Erythroblast (primary cell): Measurements from ENCODE around the gene PPP1R18.

Source experiments
- DNase-seq, 2 experiments: peaks; one replicate each; lab custom pipeline; 2025; lab: John Stamatoyannopoulos, UW
- GATA1 ChIP-seq: IDR thresholded peaks from 2 replicates; pipeline ENCODE4 v1.6.1; 2011; ENCODE audit warnings: low read depth, mild to moderate bottlenecking, control low read depth, low read length, moderate library complexity
- POLR2A ChIP-seq: IDR thresholded peaks from 2 replicates; pipeline ENCODE4 v1.6.1; 2011; ENCODE audit warnings: mild to moderate bottlenecking, low read length

The PPP1R18 gene

DNA sequence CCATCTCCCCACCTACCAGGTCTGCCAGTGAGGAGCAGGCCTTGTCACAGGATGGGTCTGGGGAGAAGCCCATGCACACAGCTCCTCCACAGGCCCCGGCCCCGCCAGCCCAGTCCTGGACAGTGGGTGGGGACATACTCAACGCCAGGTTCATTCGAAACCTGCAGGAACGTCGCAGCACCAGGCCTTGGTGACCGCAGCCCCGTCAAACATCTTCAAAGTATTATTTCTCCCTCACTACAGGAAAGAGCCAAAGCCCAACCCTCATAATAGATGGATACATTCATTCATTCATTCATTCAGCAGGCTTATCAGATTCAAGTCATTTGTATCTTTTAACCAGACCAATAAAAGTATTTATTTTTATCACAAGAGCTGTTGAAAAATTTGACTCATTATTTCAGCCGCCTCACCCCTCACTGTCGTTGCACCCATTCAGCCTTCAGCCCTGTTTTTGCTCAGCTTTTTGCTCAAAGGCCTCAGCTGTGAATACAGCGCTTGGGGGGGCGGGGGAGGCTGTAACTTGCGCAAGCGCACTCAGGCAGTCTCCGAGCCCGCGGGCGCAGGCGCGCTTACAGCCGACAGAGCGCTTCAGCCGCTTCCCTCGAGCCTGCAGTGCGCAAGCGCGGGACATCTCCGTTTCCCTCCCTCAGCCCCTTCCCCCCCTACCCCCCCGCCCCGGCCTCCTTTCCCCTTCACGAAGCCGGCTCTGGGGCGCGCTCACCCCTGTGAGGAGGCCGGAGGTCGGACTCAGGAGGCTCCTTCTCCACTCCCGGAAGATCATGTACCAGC lies 39.8 kb downstream of the PPP1R18 start, which contains the start of gene C6orf136:
Gene C6orf136 (plus strand): TSS at position 684 of the 792 bp plus-strand sequence. CDS start 99 bp downstream, at position 783.
- TF ChIP-seq POLR2A: no peak
- no peak for TF ChIP-seq GATA1
- DNase-seq: peak; percentile 94 to 95

DNA sequence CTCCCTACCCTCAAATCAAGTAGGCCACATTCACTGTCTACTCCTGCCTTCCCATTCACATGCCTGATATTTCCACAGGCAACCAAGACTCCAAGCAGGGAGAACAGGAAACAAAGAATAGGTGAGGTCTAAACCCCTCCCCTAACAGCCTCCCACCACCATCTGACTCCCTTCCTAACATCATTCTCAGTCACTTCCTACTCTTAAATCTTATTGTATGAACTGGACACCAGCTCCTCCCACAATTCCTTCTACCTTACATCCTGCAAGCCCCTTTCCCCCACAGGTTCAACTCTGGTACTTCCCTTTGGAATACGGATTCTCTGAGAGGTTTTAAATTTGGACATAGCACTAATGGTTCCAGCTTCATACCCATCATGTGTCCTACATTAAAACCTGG lies 40.5 kb downstream of the PPP1R18 start:
- TF ChIP-seq GATA1 (no peak), POLR2A (no peak)
- no peak for DNase-seq

- DNase-seq: no peak
- no peak for TF ChIP-seq POLR2A
- no peak for TF ChIP-seq GATA1
These were observed 41.7 kb downstream of the PPP1R18 start for GRCh38 chr6:30644769-30645168.

GRCh38 chr6:30643656-30644055 lies 42.8 kb downstream of the PPP1R18 start:
- TF ChIP-seq POLR2A (no peak), GATA1 (no peak)
- DNase-seq: no peak

- no peak for DNase-seq
- TF ChIP-seq POLR2A: no peak
- no peak for TF ChIP-seq GATA1
These were observed 45.4 kb downstream of the PPP1R18 start for GRCh38 chr6:30641048-30641447.

DNA sequence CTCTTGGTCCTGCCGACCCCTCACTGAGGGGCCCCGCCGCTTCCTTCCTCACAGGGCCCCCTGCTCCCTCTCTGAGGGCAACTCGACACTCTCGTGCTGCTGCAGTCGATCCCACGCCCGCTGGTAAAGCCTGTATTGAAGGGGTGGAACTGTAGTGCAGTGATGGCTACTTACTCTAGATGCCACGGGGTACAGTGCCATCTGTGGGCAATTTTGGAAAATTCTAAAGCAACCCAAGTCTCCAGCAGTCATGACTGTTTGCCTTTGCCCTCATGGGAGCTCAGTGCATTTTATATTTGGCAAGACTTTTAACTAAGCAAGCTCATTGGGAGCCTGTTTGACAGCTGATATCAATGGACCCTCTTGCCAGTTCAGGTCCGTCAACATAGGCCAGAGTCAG lies 46.0 kb downstream of the PPP1R18 start:
- no peak for DNase-seq
- no peak for TF ChIP-seq GATA1
- no peak for TF ChIP-seq POLR2A

DNA sequence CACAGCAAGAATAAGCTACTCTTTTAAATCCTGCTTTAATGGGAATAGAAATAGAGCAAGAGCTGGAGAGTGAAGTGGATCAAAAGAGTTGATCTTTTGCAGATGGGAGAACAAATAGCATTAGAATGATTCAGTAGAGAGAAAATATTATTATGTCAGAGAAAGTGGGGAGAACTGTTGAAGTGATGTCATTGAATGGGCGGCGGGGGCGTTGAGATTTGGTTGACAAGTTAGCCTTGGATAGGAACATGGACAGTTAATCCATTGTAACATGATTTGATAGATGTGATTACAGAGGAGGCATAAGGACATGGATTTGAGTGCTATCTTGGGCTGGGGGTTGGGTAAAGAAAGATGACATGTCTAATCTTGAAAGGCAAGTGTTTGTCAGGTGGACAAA lies 50.6 kb downstream of the PPP1R18 start:
- no peak for DNase-seq
- TF ChIP-seq POLR2A: no peak
- TF ChIP-seq GATA1: no peak

DNA sequence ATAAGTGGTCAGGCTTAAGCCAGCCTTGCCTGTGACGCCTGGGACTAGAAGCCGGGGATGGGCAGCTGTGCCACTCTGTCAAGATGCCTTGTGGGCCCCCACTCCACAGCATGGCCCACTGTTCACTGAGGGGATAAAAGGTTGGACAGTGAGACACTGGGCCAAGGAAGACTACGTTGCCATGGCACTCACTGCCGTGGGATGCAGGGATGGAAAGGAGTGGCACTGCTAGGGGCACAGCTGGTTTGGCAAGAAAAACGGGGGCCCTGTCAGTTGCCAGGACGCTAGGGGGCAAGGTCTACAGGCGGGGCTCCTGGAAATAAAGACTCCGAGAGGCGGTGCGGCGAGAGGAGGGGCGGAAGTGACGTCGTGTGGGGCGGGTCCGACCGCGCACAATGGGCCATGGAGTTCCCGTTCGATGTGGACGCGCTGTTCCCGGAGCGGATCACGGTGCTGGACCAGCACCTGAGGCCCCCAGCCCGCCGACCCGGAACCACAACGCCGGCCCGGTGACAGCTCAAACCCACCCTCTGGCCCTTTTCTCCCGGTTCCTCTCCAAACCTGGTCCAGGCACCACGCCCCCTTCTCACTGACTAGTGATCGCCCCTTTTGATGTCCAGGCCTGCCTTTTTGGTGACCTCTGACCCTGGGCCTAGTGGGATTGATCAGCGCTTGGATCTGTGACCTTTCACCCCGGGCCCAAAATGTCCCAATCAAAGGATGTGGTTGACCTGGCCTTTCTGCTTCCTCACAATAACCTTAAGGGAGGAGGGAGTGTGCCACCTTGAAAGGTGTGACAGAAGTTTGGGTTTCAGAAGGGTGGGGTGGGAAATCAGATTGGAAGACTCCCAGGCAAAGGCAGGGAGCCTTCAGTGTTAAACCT lies 59.7 kb downstream of the PPP1R18 start, which contains the start of gene ATAT1:
Gene ATAT1 (plus strand): TSS at position 391 of the 883 bp plus-strand sequence.
- peak; percentile 85 to 89 for DNase-seq
- TF ChIP-seq GATA1 (no peak), POLR2A (peak; percentile 76)
